Fibroblast of lung (primary cell): ENCODE results near the gene KLRC2.

Source experiments
- CTCF ChIP-seq, 2 donors: IDR thresholded peaks in 1 of 2; conservative IDR thresholded peaks in 1 of 2; 1 replicate in 1 of 2; 2 replicates in 1 of 2; pipeline ENCODE4 v1.5.1; 2011 to 2012; ENCODE audit warnings: low read length in 2 of 2, control low read depth in 1 of 2, inconsistent platforms in 1 of 2, low read depth in 1 of 2, mild to moderate bottlenecking in 1 of 2
- EZH2 ChIP-seq: IDR thresholded peaks from 2 replicates; pipeline ENCODE4 v1.5.1; 2012; ENCODE audit warnings: low read length, control low read depth, mild to moderate bottlenecking; ENCODE audit errors: missing control alignments

DNA sequence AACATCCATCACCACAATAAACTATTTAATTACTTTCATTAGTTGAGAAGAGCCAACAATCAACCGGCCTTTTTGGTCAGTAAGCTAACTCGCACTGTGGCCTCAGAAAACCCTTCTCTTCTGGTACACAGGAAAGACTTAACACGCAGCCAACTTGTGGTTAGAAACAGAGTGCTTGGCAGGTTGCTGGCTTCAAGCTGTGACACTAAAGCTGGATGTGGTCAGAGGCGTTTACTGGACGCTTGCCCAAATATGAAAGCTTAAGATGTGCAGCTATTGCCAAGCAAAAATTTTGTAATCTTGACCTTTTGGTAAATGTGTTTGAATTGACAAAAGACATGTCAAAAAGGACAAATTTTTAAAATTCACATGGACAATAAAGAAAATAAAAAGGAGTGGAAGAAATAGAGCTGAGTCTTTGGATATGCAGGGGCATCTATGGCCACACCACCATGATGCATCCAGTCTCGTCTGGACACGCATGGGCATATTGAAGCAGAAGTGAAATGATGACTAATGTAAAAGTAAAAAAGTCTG, 43.3 kb downstream of the KLRC2 start:
- TF ChIP-seq CTCF (conservative IDR thresholded peaks at IDR 0.05 in 1 of 2, IDR thresholded peaks at IDR 0.05 in 1 of 2; ENCODE audit: low read depth in 1 of 2, low read length in 2 of 2), result no peak
- TF ChIP-seq EZH2, result no peak
